ENCODE results near the gene ZNRF4. TPM values are rescaled to one million over a fixed set of nuclear protein-coding genes. Genes with fewer than 3 reads are reported as not detected.

ZNRF4 gene
- total RNA-seq: not detected in 2 replicates

GRCh38 chr19:5455367-5456129 lies at the start of gene ZNRF4:
Gene ZNRF4 (plus strand): TSS chr19:5455417. CDS start chr19:5455492, 75 bp downstream.

Other genes with a start within 250 kb of the ZNRF4 start
- 9.1 and 20.5 TPM in 2 replicates for gene PTPRS, start 114.6 kb upstream of the ZNRF4 start, total RNA-seq
- gene TINCR, start 112.5 kb downstream of the ZNRF4 start, total RNA-seq: not detected in 2 replicates
- gene SAFB2, start 167.4 kb downstream of the ZNRF4 start, total RNA-seq: 26.6 and 30.9 TPM in 2 replicates
- 47.1 and 52.9 TPM in 2 replicates for gene SAFB, start 167.7 kb downstream of the ZNRF4 start, total RNA-seq
- 27.8 and 32.5 TPM in 2 replicates for gene MICOS13, start 225.1 kb downstream of the ZNRF4 start, total RNA-seq
- gene HSD11B1L, start 225.6 kb downstream of the ZNRF4 start, total RNA-seq: 7.3 and 7.8 TPM in 2 replicates
- gene RPL36, start 234.9 kb downstream of the ZNRF4 start, total RNA-seq: 513 and 637 TPM in 2 replicates